Measurements from ENCODE around the gene LTBP4. TPM values are rescaled to one million over a fixed set of nuclear protein-coding genes. Genes with fewer than 3 reads are reported as not detected.

Gene LTBP4
- total RNA-seq, 1 donor from 2014 or later, result 21.6 TPM

GRCh38 chr19:40603071-40603388 is 1.9 kb downstream of the LTBP4 start:
- DNase-seq (ENCODE audit: low read depth) (no peak), FAIRE-seq (no peak)
- Histone ChIP-seq H3K27me3 (ENCODE audit: control insufficient read depth, insufficient read depth, low read length) (no peaks in the 10 kb centered on the region), H3K4me3 (ENCODE audit: low read depth, low read length) (peak overlapping the region; percentile 40), H3K36me3 (ENCODE audit: control insufficient read depth, insufficient read depth, low read length) (no peaks in the 10 kb centered on the region)
- no peak for TF ChIP-seq CTCF (IDR thresholded peaks at IDR 0.05; ENCODE audit: insufficient read depth, low read length, severe bottlenecking)

- Histone ChIP-seq H3K36me3 (ENCODE audit: control insufficient read depth, insufficient read depth, low read length) (no peaks in the 10 kb centered on the region), H3K27me3 (ENCODE audit: control insufficient read depth, insufficient read depth, low read length) (no peaks in the 10 kb centered on the region), H3K4me3 (ENCODE audit: low read depth, low read length) (peak overlapping the region; percentile 40)
- peak; percentile 97 for DNase-seq (ENCODE audit: low read depth)
- no peak for FAIRE-seq
- no peak for TF ChIP-seq CTCF (IDR thresholded peaks at IDR 0.05; ENCODE audit: insufficient read depth, low read length, severe bottlenecking)
Observed at GRCh38 chr19:40603389-40604170, 2.4 kb downstream of the LTBP4 start.

GRCh38 chr19:40604171-40604646 is 3.0 kb downstream of the LTBP4 start:
- FAIRE-seq, result no peak
- TF ChIP-seq CTCF (IDR thresholded peaks at IDR 0.05; ENCODE audit: insufficient read depth, low read length, severe bottlenecking), result no peak
- no peaks in the 10 kb centered on the region for H3K36me3 ChIP-seq (ENCODE audit: control insufficient read depth, insufficient read depth, low read length)
- H3K27me3 ChIP-seq (ENCODE audit: control insufficient read depth, insufficient read depth, low read length), result no peaks in the 10 kb centered on the region
- peak overlapping the region; percentile 20 for H3K4me3 ChIP-seq (ENCODE audit: low read depth, low read length)
- DNase-seq (ENCODE audit: low read depth), result no peak

GRCh38 chr19:40604647-40605215 is 3.6 kb downstream of the LTBP4 start:
- Histone ChIP-seq H3K36me3 (ENCODE audit: control insufficient read depth, insufficient read depth, low read length) (no peaks in the 10 kb centered on the region), H3K27me3 (ENCODE audit: control insufficient read depth, insufficient read depth, low read length) (no peaks in the 10 kb centered on the region), H3K4me3 (ENCODE audit: low read depth, low read length) (peak overlapping the region; percentile 43)
- FAIRE-seq (no peak), DNase-seq (ENCODE audit: low read depth) (peak; percentile 46)
- no peak for TF ChIP-seq CTCF (IDR thresholded peaks at IDR 0.05; ENCODE audit: insufficient read depth, low read length, severe bottlenecking)

- H3K4me3 ChIP-seq (ENCODE audit: low read depth, low read length), result peak overlapping the region; percentile 43
- FAIRE-seq (no peak), DNase-seq (ENCODE audit: low read depth) (peak; percentile 88)
- peak; percentile 48 for TF ChIP-seq CTCF (IDR thresholded peaks at IDR 0.05; ENCODE audit: insufficient read depth, low read length, severe bottlenecking)
- H3K36me3 ChIP-seq (ENCODE audit: control insufficient read depth, insufficient read depth, low read length), result no peaks in the 10 kb centered on the region
- no peaks in the 10 kb centered on the region for H3K27me3 ChIP-seq (ENCODE audit: control insufficient read depth, insufficient read depth, low read length)
Observed at GRCh38 chr19:40605216-40605971, 4.2 kb downstream of the LTBP4 start.

Data from bronchial epithelial cell (primary cell).